Measurements from ENCODE around the gene PSMD14. TPM values are rescaled to one million over a fixed set of nuclear protein-coding genes. Genes with fewer than 3 reads are reported as not detected.

Gene PSMD14
- total RNA-seq, 2 experiments from 2014 or later, result 86.7 to 93.0 TPM

- H3K4me3 Mint-ChIP-seq, result no peak overlapping the region
- no peak for TF ChIP-seq CTCF (IDR thresholded peaks at IDR 0.05)
- CTCF ChIA-PET, result no interaction called here
- H3K27me3 Mint-ChIP-seq, result no peaks in the 10 kb centered on the region
- intact Hi-C loops (cut with micrococcal nuclease), result no loop called here
- no peak overlapping the region for H3K27ac Mint-ChIP-seq
- no peak for DNase-seq
- peaks cover 16% of the 10 kb centered on the region for H3K36me3 Mint-ChIP-seq (ENCODE audit: low read depth)
- no peaks in the 10 kb centered on the region for H3K4me1 Mint-ChIP-seq (ENCODE audit: low read depth)
- POLR2A ChIA-PET, result no interaction called here
- ATAC-seq, result no peak
- no peaks in the 10 kb centered on the region for H3K9me3 Mint-ChIP-seq
Observed at GRCh38 chr2:161373942-161374341, 65.7 kb downstream of the PSMD14 start.

- ATAC-seq (no peak), DNase-seq (no peak)
- no peak for TF ChIP-seq CTCF (IDR thresholded peaks at IDR 0.05)
- intact Hi-C loops (cut with micrococcal nuclease), result no loop called here
- CTCF ChIA-PET, result no interaction called here
- H3K27ac Mint-ChIP-seq, result no peak overlapping the region
- no peaks in the 10 kb centered on the region for H3K27me3 Mint-ChIP-seq
- peaks cover 14% of the 10 kb centered on the region for H3K36me3 Mint-ChIP-seq (ENCODE audit: low read depth)
- no peaks in the 10 kb centered on the region for H3K4me1 Mint-ChIP-seq (ENCODE audit: low read depth)
- H3K4me3 Mint-ChIP-seq, result no peak overlapping the region
- POLR2A ChIA-PET, result no interaction called here
- no peaks in the 10 kb centered on the region for H3K9me3 Mint-ChIP-seq
Observed at GRCh38 chr2:161374446-161374845, 66.2 kb downstream of the PSMD14 start.

- intact Hi-C loops (cut with micrococcal nuclease), result no loop called here
- Mint-ChIP-seq H3K9me3 (no peaks in the 10 kb centered on the region), H3K27me3 (no peaks in the 10 kb centered on the region), H3K27ac (no peak overlapping the region), H3K36me3 (ENCODE audit: low read depth) (peaks cover 7% of the 10 kb centered on the region), H3K4me1 (ENCODE audit: low read depth) (peaks cover 7% of the 10 kb centered on the region), H3K4me3 (no peak overlapping the region)
- DNase-seq (no peak), ATAC-seq (no peak)
- ChIA-PET CTCF (interaction anchor here (0.7 to 1.0 kb wide), 2 partner anchors 72 to 106 kb away, joined by 3 read pairs; partner anchors contain the start of gene PSMD14), POLR2A (no interaction called here)
- TF ChIP-seq CTCF (IDR thresholded peaks at IDR 0.05), result no peak
Observed at GRCh38 chr2:161379740-161380139, 71.5 kb downstream of the PSMD14 start.

GRCh38 chr2:161381546-161381945, 73.3 kb downstream of the PSMD14 start:
- intact Hi-C loops (cut with micrococcal nuclease), result no loop called here
- peaks cover 15% of the 10 kb centered on the region for H3K36me3 Mint-ChIP-seq (ENCODE audit: low read depth)

GRCh38 chr2:161382747-161383146, 74.5 kb downstream of the PSMD14 start:
- Mint-ChIP-seq H3K9me3 (no peaks in the 10 kb centered on the region), H3K4me1 (ENCODE audit: low read depth) (peaks cover 12% of the 10 kb centered on the region), H3K4me3 (no peak overlapping the region), H3K27ac (no peak overlapping the region), H3K27me3 (no peaks in the 10 kb centered on the region), H3K36me3 (ENCODE audit: low read depth) (peaks cover 18% of the 10 kb centered on the region)
- ChIA-PET CTCF (interaction anchor here (0.6 kb wide), 1 partner anchor 11 kb away, joined by 3 read pairs; no protein-coding TSS in a partner anchor), POLR2A (no interaction called here)
- DNase-seq (no peak), ATAC-seq (no peak)
- TF ChIP-seq CTCF (IDR thresholded peaks at IDR 0.05), result no peak
- intact Hi-C loops (cut with micrococcal nuclease), result no loop called here

More at GRCh38 chr2:161381546-161381945, 73.3 kb downstream of the PSMD14 start:
- ATAC-seq, result no peak
- no peak for TF ChIP-seq CTCF (IDR thresholded peaks at IDR 0.05)
- CTCF ChIA-PET, result no interaction called here
- Mint-ChIP-seq H3K4me1 (ENCODE audit: low read depth) (peaks cover 12% of the 10 kb centered on the region), H3K4me3 (no peak overlapping the region), H3K27me3 (no peaks in the 10 kb centered on the region), H3K9me3 (no peaks in the 10 kb centered on the region), H3K27ac (no peak overlapping the region)
- DNase-seq, result no peak
- POLR2A ChIA-PET, result no interaction called here
